ENCODE results near the gene MANF. TPM values are rescaled to one million over a fixed set of nuclear protein-coding genes. Genes with fewer than 3 reads are reported as not detected.

The MANF gene
- total RNA-seq, 1 experiment from 2014 or later, result 132 TPM

GRCh38 chr3:51353131-51353530, 32.0 kb upstream of the MANF start:
- CTCF ChIA-PET, result interaction anchor here (0.8 kb wide), 1 partner anchor 19 kb away, joined by 3 read pairs; no protein-coding TSS in a partner anchor
- no peaks in the 10 kb centered on the region for H3K79me2 ChIP-seq (ENCODE audit: insufficient read depth, low read length)
- H3K9me3 ChIP-seq (ENCODE audit: control insufficient read depth in 1 of 2, insufficient read depth in 1 of 2, low read depth in 1 of 2, low read length in 2 of 2), result no peaks in the 10 kb centered on the region
- H3K4me1 ChIP-seq (ENCODE audit: control insufficient read depth in 1 of 2, insufficient read depth in 2 of 2, low read length in 2 of 2), result peaks cover 0 to 4% of the 10 kb centered on the region in 2 experiments; a peak in 1 of 4 replicates
- H3K27me3 ChIP-seq (ENCODE audit: insufficient read depth, low read length), result no peaks in the 10 kb centered on the region
- DNase-seq (ENCODE audit: low read depth, low spot score) (no peak), ATAC-seq (no peak)
- intact Hi-C loops (cut with micrococcal nuclease), result no loop called here
- BruUV-seq (replicated peaks), result no TSS peak
- TF ChIP-seq FOSL1 (IDR thresholded peaks at IDR 0.05; ENCODE audit: low read depth), result no peak
- no peak for TF ChIP-seq ZNF274 (IDR thresholded peaks at IDR 0.05; ENCODE audit: low read depth, low read length)
- TF ChIP-seq SIN3A (IDR thresholded peaks at IDR 0.05; ENCODE audit: low read depth), result no peak
- TF ChIP-seq CEBPB (IDR thresholded peaks at IDR 0.05; ENCODE audit: low read depth), result no peak
- TF ChIP-seq CTCF (IDR thresholded peaks at IDR 0.05 in 2 of 3, conservative IDR thresholded peaks at IDR 0.05 in 1 of 3; ENCODE audit: borderline replicate concordance in 1 of 3, insufficient read depth in 1 of 3, low read depth in 2 of 3, low read length in 2 of 3), result no peak
- H2AFZ ChIP-seq (ENCODE audit: low read depth, low read length, poor library complexity, severe bottlenecking), result no peak overlapping the region
- no peak overlapping the region for H3K4me3 ChIP-seq (replicated peaks in 1 of 2; ENCODE audit: low read depth in 1 of 2, low read length in 2 of 2)
- RAD21 ChIA-PET (ENCODE audit: low non-redundant PET in 1 of 2, low total read pairs in 2 of 2, uncharacterized antibody in 2 of 2, unreplicated experiment in 2 of 2), result no interaction called here
- H3K4me2 ChIP-seq (ENCODE audit: low read length), result no peak overlapping the region
- no peaks in the 10 kb centered on the region for H4K20me1 ChIP-seq (ENCODE audit: insufficient read depth)
- H3K36me3 ChIP-seq (ENCODE audit: control insufficient read depth in 1 of 2, insufficient read depth in 2 of 2, low read length in 2 of 2), result no peaks in the 10 kb centered on the region
- no peak overlapping the region for H3K27ac ChIP-seq (ENCODE audit: low read depth, low read length)
- no peak overlapping the region for H3K9ac ChIP-seq (ENCODE audit: low read length)
- POLR2A ChIA-PET, result no interaction called here
- no peaks in the 10 kb centered on the region for H3K9me2 ChIP-seq (ENCODE audit: insufficient read depth)

- DNase-seq (ENCODE audit: low read depth, low spot score) (no peak), ATAC-seq (no peak)
- Histone ChIP-seq H3K9me2 (ENCODE audit: insufficient read depth) (no peaks in the 10 kb centered on the region), H3K4me3 (replicated peaks in 1 of 2; ENCODE audit: low read depth in 1 of 2, low read length in 2 of 2) (no peak overlapping the region), H4K20me1 (ENCODE audit: insufficient read depth) (no peaks in the 10 kb centered on the region), H3K27ac (ENCODE audit: low read depth, low read length) (no peak overlapping the region), H3K9me3 (ENCODE audit: control insufficient read depth in 1 of 2, insufficient read depth in 1 of 2, low read depth in 1 of 2, low read length in 2 of 2) (no peaks in the 10 kb centered on the region), H2AFZ (ENCODE audit: low read depth, low read length, poor library complexity, severe bottlenecking) (no peak overlapping the region), H3K27me3 (ENCODE audit: insufficient read depth, low read length) (no peaks in the 10 kb centered on the region), H3K79me2 (ENCODE audit: insufficient read depth, low read length) (no peaks in the 10 kb centered on the region), H3K4me2 (ENCODE audit: low read length) (no peak overlapping the region), H3K36me3 (ENCODE audit: control insufficient read depth in 1 of 2, insufficient read depth in 2 of 2, low read length in 2 of 2) (no peaks in the 10 kb centered on the region), H3K4me1 (ENCODE audit: control insufficient read depth in 1 of 2, insufficient read depth in 2 of 2, low read length in 2 of 2) (peaks cover 0 to 4% of the 10 kb centered on the region in 2 experiments; a peak in 1 of 4 replicates), H3K9ac (ENCODE audit: low read length) (no peak overlapping the region)
- ChIA-PET POLR2A (no interaction called here), RAD21 (ENCODE audit: low non-redundant PET in 1 of 2, low total read pairs in 2 of 2, uncharacterized antibody in 2 of 2, unreplicated experiment in 2 of 2) (no interaction called here), CTCF (interaction anchor here (1.3 kb wide), 1 partner anchor 9 kb away, joined by 3 read pairs; no protein-coding TSS in a partner anchor)
- BruUV-seq (replicated peaks), result no TSS peak
- TF ChIP-seq ZNF274 (IDR thresholded peaks at IDR 0.05; ENCODE audit: low read depth, low read length) (no peak), SP1 (IDR thresholded peaks at IDR 0.05; ENCODE audit: low read depth) (no peak), TCF7L2 (IDR thresholded peaks at IDR 0.05; ENCODE audit: borderline replicate concordance, extremely low read depth, insufficient read depth, insufficient read length) (no peak), JUND (IDR thresholded peaks at IDR 0.05) (no peak), YY1 (IDR thresholded peaks at IDR 0.05; ENCODE audit: extremely low read depth, insufficient replicate concordance, low read depth, low read length) (no peak), REST (IDR thresholded peaks at IDR 0.05; ENCODE audit: low read depth) (no peak), ATF3 (IDR thresholded peaks at IDR 0.05) (no peak)
- intact Hi-C loops (cut with micrococcal nuclease), result no loop called here
Observed at GRCh38 chr3:51353691-51354090, 31.4 kb upstream of the MANF start.
